Activated naive CD4-positive, alpha-beta T cell treated with anti-CD3 and anti-CD28 coated beads, Interleukin-2, amount 50 U/mL, for 24 hours (primary cell): ENCODE data around the gene PGM3.

Experiments
- H3K27ac Mint-ChIP-seq: one replicate; pipeline ENCODE4 v1.8.0; 2021; ENCODE audit warnings: mild to moderate bottlenecking, mixed read lengths
- H3K27me3 Mint-ChIP-seq: one replicate; pipeline ENCODE4 v1.8.0; 2021; ENCODE audit warnings: mixed read lengths
- H3K36me3 Mint-ChIP-seq: one replicate; pipeline ENCODE4 v1.8.0; 2021; ENCODE audit warnings: mixed read lengths
- H3K4me1 Mint-ChIP-seq: one replicate; pipeline ENCODE4 v1.8.0; 2021; ENCODE audit warnings: mixed read lengths
- H3K4me3 Mint-ChIP-seq: one replicate; pipeline ENCODE4 v1.8.0; 2021; ENCODE audit warnings: mild to moderate bottlenecking, mixed read lengths
- H3K9me3 Mint-ChIP-seq: one replicate; pipeline ENCODE4 v1.8.0; 2021; ENCODE audit warnings: mixed read lengths

PGM3 gene

DNA sequence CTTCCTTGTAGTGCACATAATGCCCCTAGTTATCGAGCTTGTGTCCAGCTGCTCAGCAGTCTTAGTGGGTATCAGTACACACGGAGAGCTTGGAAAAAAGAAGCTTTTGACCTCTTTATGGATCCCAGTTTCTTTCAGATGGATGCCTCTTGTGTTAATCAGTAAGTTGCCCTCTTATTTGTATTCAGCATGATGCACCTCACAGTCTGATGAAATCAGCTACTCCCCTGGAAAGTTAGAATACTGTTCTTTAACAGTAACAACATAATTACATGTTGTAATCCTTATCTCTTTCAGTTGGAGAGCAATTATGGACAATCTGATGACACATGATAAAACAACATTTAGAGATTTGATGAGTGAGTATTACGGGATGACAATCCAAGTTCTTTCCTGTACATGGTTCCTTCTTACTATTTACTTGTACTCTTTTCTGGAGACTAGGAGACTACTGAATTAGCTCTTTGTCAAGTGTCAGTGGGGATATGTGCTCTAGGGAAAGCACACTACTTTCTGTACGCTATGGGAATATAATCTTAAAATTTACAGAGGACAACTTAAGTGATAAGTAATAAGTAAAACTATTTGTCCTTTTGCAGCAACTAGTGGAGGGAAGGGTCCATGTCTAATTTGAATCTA, 39.1 kb downstream of the PGM3 start:
- H3K36me3 Mint-ChIP-seq, result peaks cover 2% of the 10 kb centered on the region
- H3K9me3 Mint-ChIP-seq, result no peaks in the 10 kb centered on the region
- H3K27me3 Mint-ChIP-seq, result no peaks in the 10 kb centered on the region
- no peak overlapping the region for H3K4me3 Mint-ChIP-seq
- peak overlapping the region; percentile 30 for H3K27ac Mint-ChIP-seq
- H3K4me1 Mint-ChIP-seq, result no peaks in the 10 kb centered on the region

DNA sequence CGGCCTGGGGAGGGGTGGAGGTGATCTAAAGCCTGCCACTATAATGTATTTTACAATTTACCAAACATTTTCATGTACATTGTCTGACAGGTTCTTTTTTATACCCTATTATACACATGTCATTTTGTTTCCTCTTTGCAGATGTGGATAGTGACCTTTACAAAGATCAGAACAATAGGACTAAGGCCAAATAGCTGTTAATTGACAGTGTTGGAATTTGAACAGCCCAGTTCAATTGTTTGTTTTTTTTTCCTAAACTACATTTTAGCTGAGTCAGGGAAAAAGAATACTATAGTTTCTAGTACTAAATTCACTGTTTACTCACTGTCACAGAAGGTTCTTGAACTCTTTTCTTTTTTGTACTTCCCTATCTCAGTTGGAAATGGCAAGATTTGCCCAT, 40.2 kb downstream of the PGM3 start:
- H3K4me3 Mint-ChIP-seq, result no peak overlapping the region
- peaks cover 2% of the 10 kb centered on the region for H3K36me3 Mint-ChIP-seq
- no peaks in the 10 kb centered on the region for H3K27me3 Mint-ChIP-seq
- H3K4me1 Mint-ChIP-seq, result no peaks in the 10 kb centered on the region
- H3K27ac Mint-ChIP-seq, result no peak overlapping the region
- H3K9me3 Mint-ChIP-seq, result no peaks in the 10 kb centered on the region

DNA sequence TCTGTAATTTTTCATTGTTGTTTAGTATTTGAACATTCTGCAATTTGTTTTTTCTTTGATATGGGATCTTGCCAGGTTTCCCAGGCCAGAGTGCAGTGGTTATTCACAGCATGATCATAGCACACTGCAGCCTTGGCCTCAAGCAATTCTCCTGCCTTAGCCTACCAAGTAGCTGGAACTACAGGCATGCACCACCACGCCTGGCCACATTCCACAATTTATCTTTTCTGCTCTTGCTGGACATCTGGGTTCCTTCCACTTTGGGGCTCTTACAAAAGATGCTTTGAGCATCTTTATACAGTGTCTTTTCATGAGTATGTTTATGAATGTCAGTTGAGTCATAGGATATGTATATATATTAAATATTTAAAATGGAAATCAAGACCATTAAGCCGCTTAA, 42.0 kb downstream of the PGM3 start:
- H3K27me3 Mint-ChIP-seq, result no peaks in the 10 kb centered on the region
- H3K36me3 Mint-ChIP-seq, result peaks cover 2% of the 10 kb centered on the region
- H3K9me3 Mint-ChIP-seq, result no peaks in the 10 kb centered on the region

DNA sequence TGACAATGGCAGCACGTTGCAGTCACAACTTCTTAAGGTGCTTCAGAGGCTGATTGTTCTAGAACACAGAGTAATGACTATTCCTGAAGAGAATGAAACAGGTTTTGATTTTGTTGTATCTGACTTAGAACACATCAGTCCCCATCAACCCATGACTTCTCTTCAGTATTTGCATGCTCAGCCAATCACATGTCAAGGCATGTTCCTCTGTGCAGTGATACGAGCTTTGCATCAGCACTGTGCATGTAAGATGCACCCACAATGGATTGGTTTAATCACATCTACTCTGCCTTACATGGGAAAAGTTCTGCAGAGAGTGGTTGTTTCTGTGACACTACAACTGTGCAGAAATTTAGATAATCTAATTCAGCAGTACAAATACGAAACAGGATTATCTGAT, 54.3 kb downstream of the PGM3 start:
- Mint-ChIP-seq H3K4me1 (no peaks in the 10 kb centered on the region), H3K27ac (no peak overlapping the region), H3K4me3 (no peak overlapping the region), H3K9me3 (no peaks in the 10 kb centered on the region), H3K36me3 (peaks cover 20% of the 10 kb centered on the region), H3K27me3 (no peaks in the 10 kb centered on the region)

More for the DNA sequence above, 42.0 kb downstream of the PGM3 start:
- no peak overlapping the region for H3K4me3 Mint-ChIP-seq
- H3K27ac Mint-ChIP-seq, result no peak overlapping the region
- no peaks in the 10 kb centered on the region for H3K4me1 Mint-ChIP-seq

DNA sequence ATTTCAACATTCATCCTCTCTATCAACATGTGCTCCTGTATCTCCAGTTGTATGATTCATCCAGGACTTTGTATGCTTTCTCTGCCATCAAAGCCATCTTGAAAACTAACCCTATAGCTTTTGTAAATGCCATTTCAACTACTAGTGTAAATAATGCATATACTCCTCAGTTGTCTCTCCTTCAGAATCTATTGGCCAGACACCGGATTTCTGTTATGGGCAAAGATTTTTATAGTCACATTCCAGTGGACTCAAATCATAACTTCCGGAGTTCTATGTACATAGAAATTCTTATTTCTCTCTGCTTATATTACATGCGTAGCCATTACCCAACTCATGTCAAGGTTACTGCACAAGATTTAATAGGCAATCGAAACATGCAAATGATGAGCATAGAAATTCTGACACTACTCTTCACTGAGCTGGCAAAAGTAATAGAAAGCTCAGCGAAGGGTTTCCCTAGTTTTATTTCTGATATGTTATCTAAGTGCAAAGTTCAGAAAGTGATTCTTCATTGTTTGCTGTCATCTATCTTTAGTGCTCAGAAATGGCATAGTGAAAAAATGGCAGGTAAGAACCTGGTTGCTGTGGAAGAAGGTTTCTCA, 54.8 kb downstream of the PGM3 start:
- no peaks in the 10 kb centered on the region for H3K27me3 Mint-ChIP-seq
- H3K4me1 Mint-ChIP-seq, result no peaks in the 10 kb centered on the region
- no peaks in the 10 kb centered on the region for H3K9me3 Mint-ChIP-seq
- H3K27ac Mint-ChIP-seq, result no peak overlapping the region
- H3K4me3 Mint-ChIP-seq, result no peak overlapping the region
- peaks cover 16% of the 10 kb centered on the region for H3K36me3 Mint-ChIP-seq

DNA sequence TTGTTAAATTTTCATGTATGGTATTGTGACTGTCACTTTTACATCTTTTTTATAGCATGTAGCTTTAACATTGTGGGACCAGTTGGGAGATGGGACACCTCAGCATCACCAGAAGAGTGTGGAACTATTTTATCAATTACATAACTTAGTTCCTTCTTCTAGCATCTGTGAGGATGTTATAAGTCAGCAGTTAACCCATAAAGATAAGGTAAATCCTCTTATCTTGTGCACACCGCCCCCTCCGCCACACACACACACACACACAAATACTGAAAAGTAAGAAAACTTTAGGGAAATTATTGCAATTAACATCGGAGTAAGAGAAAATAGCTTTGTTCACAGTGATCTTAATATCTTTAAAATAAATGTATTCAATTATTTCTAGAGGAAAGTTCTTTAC, 60.9 kb downstream of the PGM3 start:
- Mint-ChIP-seq H3K27me3 (no peaks in the 10 kb centered on the region), H3K4me3 (no peak overlapping the region), H3K9me3 (no peaks in the 10 kb centered on the region), H3K36me3 (peaks cover 14% of the 10 kb centered on the region), H3K27ac (no peak overlapping the region), H3K4me1 (no peaks in the 10 kb centered on the region)

DNA sequence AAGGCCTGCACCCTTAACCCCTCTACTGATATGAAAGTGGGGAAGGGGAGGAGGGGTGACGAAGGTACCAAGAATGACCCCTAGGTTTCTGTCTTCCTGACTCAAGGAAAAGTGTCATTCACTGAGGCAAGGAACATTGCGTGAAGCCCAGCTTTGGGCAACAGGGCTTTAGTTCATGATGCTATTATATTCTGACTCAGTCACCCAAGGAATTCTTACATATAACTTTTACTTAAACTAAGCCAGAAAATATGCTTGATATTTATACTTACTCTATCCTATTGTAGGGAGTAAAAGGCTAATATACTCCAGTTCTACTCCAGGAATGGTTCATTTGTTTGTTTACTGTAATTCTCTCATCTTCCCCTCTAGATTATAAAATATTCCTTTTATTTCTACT, 65.1 kb downstream of the PGM3 start:
- no peak overlapping the region for H3K4me3 Mint-ChIP-seq
- H3K36me3 Mint-ChIP-seq, result peaks cover 14% of the 10 kb centered on the region
- H3K27ac Mint-ChIP-seq, result no peak overlapping the region
- no peaks in the 10 kb centered on the region for H3K4me1 Mint-ChIP-seq
- no peaks in the 10 kb centered on the region for H3K9me3 Mint-ChIP-seq
- H3K27me3 Mint-ChIP-seq, result no peaks in the 10 kb centered on the region

DNA sequence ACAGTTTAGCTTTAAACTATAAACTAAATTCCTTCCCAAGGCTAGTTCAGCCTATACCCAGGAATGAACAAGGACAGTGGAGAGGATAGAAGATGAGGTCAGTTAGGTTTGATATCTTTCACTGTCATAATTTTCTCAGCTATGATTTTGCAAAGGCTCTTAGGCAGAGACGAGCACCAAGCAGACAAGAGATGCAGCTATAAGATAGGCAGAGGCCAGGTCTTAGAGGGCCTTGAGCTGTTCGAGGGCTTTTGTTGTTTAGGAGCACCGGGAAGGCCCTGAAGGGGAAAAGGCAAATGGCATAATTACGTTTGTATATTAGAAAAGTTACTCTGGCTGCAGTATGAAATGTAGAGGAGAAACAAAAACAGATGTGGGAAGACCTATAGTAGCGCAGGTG, 65.8 kb downstream of the PGM3 start:
- Mint-ChIP-seq H3K4me1 (no peaks in the 10 kb centered on the region), H3K27ac (no peak overlapping the region), H3K9me3 (no peaks in the 10 kb centered on the region)

DNA sequence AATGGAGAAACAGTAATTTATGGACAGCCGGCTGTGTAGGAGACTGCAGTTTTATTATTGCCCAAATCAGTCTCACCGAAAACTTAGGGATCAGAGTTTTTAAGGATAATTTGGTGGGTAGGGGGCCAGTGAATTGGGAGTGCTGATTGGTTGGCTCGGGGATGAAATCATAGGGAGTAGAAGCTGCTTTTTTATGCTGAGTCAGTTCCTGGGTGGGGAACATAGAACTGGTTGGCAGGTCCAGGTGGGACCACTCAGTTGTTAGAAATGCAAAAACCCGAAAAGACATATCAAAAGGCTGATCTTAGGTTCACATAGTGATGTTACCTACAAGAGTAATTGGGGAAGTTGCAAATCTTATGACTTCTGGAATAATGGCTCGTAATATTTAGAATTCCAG, 66.3 kb downstream of the PGM3 start:
- Mint-ChIP-seq H3K4me3 (no peak overlapping the region), H3K4me1 (no peaks in the 10 kb centered on the region), H3K9me3 (no peaks in the 10 kb centered on the region), H3K36me3 (peaks cover 14% of the 10 kb centered on the region), H3K27me3 (no peaks in the 10 kb centered on the region), H3K27ac (no peak overlapping the region)

More for the DNA sequence above, 65.8 kb downstream of the PGM3 start:
- peaks cover 14% of the 10 kb centered on the region for H3K36me3 Mint-ChIP-seq
- no peak overlapping the region for H3K4me3 Mint-ChIP-seq
- no peaks in the 10 kb centered on the region for H3K27me3 Mint-ChIP-seq

DNA sequence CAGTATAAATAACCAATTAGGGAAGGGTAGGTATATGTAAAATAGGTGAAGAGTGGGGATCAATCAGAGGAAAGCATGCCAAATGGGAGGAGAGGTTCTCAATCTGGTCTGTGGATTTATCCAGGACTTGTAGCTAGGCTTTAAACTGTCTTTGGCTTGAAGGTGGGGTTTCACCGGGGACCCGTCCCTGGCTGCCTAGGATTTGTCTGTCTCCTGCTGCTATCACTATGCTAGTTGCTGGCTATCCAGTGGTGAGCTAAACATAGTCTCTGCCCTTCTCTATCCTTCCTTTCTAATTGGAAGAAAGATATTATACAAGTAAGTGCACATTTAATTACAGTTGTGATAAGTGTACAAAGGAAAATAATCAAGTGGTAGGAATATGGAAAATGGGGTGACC, 66.8 kb downstream of the PGM3 start:
- H3K9me3 Mint-ChIP-seq, result no peaks in the 10 kb centered on the region
- no peaks in the 10 kb centered on the region for H3K4me1 Mint-ChIP-seq
- H3K4me3 Mint-ChIP-seq, result no peak overlapping the region
- H3K27ac Mint-ChIP-seq, result no peak overlapping the region
- H3K27me3 Mint-ChIP-seq, result no peaks in the 10 kb centered on the region
- H3K36me3 Mint-ChIP-seq, result peaks cover 14% of the 10 kb centered on the region

DNA sequence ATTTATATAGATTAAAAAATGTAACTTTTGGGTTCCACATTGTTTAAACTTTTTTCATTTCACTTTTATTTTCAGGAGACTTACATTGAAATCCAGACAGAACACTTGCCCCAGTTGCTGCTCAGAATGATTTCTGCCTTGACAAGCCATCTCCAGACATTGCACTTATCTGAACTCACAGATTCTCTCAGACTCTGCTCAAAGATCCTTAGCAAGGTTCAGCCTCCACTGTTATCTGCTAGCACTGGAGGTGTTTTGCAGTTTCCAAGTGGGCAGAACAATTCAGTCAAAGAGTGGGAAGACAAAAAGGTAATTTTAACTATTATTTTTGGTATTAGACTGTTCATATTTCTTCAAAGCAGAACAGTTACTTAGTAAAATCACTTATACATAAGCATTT, 67.6 kb downstream of the PGM3 start:
- Mint-ChIP-seq H3K4me1 (no peaks in the 10 kb centered on the region), H3K4me3 (no peak overlapping the region), H3K27me3 (no peaks in the 10 kb centered on the region), H3K9me3 (no peaks in the 10 kb centered on the region), H3K36me3 (peaks cover 13% of the 10 kb centered on the region), H3K27ac (no peak overlapping the region)

DNA sequence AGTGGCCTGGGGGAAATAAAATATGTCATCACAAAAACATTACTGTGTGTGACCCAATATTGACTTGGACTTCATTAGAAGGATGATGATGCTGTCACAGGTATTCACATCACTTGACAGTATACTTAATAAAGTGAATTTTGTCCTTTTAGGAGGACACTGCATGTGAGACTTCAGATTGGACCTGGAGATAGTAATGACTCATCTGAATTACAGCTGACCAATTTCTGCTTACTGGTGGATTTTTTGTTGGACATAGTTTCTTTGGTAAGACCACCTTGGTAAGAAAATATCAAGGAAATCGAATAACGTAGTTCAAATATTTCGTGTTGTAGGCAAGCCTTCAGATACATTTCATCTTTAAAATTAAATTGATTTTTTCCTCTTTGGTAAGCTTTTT, 68.5 kb downstream of the PGM3 start:
- Mint-ChIP-seq H3K4me3 (no peak overlapping the region), H3K27ac (peak overlapping the region; percentile 3), H3K36me3 (peaks cover 12% of the 10 kb centered on the region), H3K4me1 (no peaks in the 10 kb centered on the region), H3K27me3 (no peaks in the 10 kb centered on the region), H3K9me3 (no peaks in the 10 kb centered on the region)

DNA sequence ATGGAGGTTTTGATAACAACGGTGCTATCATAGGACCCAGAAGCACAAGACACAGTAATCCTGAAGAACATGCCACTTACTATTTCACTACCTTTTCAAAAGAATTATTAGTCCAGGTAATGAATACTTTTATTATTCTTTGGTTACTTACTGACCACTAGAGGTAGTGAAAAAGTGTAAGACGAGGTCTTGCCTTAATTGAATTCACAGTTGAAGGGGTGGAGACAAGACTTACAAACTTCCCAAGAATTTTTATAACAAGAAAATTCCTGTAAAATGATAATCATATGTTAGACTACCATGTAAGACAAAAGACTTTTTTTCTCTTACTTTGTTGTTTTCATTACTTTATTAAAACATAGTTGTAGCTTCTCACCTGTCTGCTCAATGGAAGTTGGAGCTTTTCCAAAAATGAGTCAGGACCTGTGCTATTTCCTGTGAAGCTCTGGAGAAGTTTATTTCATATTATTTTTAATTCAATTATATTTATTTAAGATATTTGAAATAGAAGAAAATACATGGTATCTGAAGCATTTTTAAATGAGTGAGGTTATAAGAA, 73.2 kb downstream of the PGM3 start:
- Mint-ChIP-seq H3K4me3 (no peak overlapping the region), H3K9me3 (no peaks in the 10 kb centered on the region), H3K36me3 (peaks cover 7% of the 10 kb centered on the region), H3K27ac (no peak overlapping the region), H3K27me3 (no peaks in the 10 kb centered on the region), H3K4me1 (no peaks in the 10 kb centered on the region)

DNA sequence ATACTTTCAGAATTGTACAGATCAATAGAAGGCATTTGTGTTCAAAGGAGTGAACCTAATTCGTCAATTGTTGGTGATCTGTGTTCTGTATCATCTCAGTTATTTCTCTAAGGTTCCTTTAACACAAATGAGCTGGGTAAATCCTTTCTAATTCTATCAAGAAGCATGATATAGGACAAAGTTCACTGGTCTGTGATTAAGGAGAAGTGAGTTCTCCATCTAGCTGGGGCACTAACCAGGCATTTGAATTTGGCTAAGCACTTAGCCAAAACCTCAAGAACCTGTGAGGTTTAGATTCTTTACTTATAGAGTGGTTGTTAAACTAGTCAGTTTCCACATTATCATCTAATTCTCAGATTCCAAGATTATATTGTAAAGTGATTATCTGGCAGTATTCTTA, 75.3 kb downstream of the PGM3 start:
- Mint-ChIP-seq H3K9me3 (no peaks in the 10 kb centered on the region), H3K27me3 (no peaks in the 10 kb centered on the region), H3K36me3 (peaks cover 3% of the 10 kb centered on the region), H3K27ac (no peak overlapping the region), H3K4me1 (no peaks in the 10 kb centered on the region), H3K4me3 (no peak overlapping the region)
